ENCODE data around the gene AOPEP.

DNA sequence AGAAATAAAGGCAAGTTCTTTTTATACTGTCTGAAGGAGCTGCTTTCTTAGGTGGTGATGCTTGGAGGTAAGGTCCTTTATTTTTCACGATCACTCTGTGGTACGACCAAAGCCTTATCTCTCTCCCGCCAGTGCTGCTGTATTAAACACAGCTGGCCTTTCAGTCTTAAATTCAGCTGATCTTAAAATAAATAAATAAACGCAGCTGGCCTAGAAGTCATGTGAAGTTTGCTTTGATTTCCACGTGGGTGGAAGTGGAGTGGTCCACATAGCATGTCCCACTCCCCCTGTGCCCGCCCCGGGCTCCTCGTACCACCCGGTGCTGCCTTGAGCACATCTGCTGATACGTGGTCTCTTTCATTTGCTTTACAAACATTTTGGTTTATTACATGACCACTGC is 330.6 kb downstream of the AOPEP start:
- TF ChIP-seq CTCF (IDR thresholded peaks at IDR 0.05; ENCODE audit: low read length) (no peak), EZH2phosphoT487 (IDR thresholded peaks at IDR 0.05; ENCODE audit: low read length) (no peak), EZH2 (optimal IDR thresholded peaks at IDR 0.05; ENCODE audit: low read depth, low read length) (no peak)

Measured in MM.1S (cell line).